Measurements from ENCODE around the gene STK32B.

STK32B gene

GRCh38 chr4:5517372-5517771, 466.1 kb downstream of the STK32B start (continued):
- TF ChIP-seq ZBTB26 (tag by site-specific recombination; optimal IDR thresholded peaks at IDR 0.05) (no peak), ZNF362 (tag by site-specific recombination; IDR thresholded peaks at IDR 0.05) (no peak), ZNF501 (tag by site-specific recombination; IDR thresholded peaks at IDR 0.05) (no peak), ZNF677 (tag by site-specific recombination; IDR thresholded peaks at IDR 0.05) (no peak), ZNF488 (tag by site-specific recombination; IDR thresholded peaks at IDR 0.05) (no peak), ZNF16 (tag by site-specific recombination; IDR thresholded peaks at IDR 0.05; ENCODE audit: low read depth) (no peak)

GRCh38 chr4:5524446-5525299, 473.4 kb downstream of the STK32B start:
- Histone ChIP-seq H3K4me1 (ENCODE audit: control insufficient read depth, insufficient read depth, low read length) (no peaks in the 10 kb centered on the region), H3K36me3 (ENCODE audit: control insufficient read depth in 2 of 2, insufficient read depth in 1 of 2, low read length in 2 of 2) (no peaks in the 10 kb centered on the region), H3K4me3 (ENCODE audit: low read depth, low read length) (no peak overlapping the region), H3K27ac (ENCODE audit: extremely low read depth, low read depth, low read length) (no peak overlapping the region), H3K9me3 (ENCODE audit: control insufficient read depth, insufficient read depth, low read depth, low read length) (no peaks in the 10 kb centered on the region)
- TF ChIP-seq ZNF473 (tag by site-specific recombination; IDR thresholded peaks at IDR 0.05) (no peak), ELK4 (IDR thresholded peaks at IDR 0.05; ENCODE audit: borderline replicate concordance, low read depth, low read length) (peak; percentile 77; the same call in 1 of the 2 replicates)
- CTCF ChIA-PET = interaction anchor here (0.6 kb wide), 1 partner anchor 64 kb away, joined by 5 read pairs; no protein-coding TSS in a partner anchor
- POLR2A ChIA-PET = no interaction called here

GRCh38 chr4:5526080-5526846, 475.0 kb downstream of the STK32B start:
- Histone ChIP-seq H3K4me1 (ENCODE audit: control insufficient read depth, insufficient read depth, low read length) (no peaks in the 10 kb centered on the region), H3K4me3 (ENCODE audit: low read depth, low read length) (no peak overlapping the region), H3K27ac (ENCODE audit: extremely low read depth, low read depth, low read length) (no peak overlapping the region), H3K9me3 (ENCODE audit: control insufficient read depth, insufficient read depth, low read depth, low read length) (no peaks in the 10 kb centered on the region), H3K36me3 (ENCODE audit: control insufficient read depth in 2 of 2, insufficient read depth in 1 of 2, low read length in 2 of 2) (no peaks in the 10 kb centered on the region)
- CTCF ChIA-PET = interaction anchor here (0.6 kb wide), 1 partner anchor 8 kb away, joined by 3 read pairs; no protein-coding TSS in a partner anchor
- POLR2A ChIA-PET = no interaction called here
- TF ChIP-seq ZNF132 (tag by site-specific recombination; IDR thresholded peaks at IDR 0.05; ENCODE audit: borderline replicate concordance) = no peak
- TF ChIP-seq ZNF530 (tag by site-specific recombination; IDR thresholded peaks at IDR 0.05; ENCODE audit: low read depth) = no peak
- TF ChIP-seq ZNF280C (tag by site-specific recombination; IDR thresholded peaks at IDR 0.05) = no peak
- no peak for TF ChIP-seq ZNF18 (tag by site-specific recombination; IDR thresholded peaks at IDR 0.05)
- TF ChIP-seq ZNF266 (tag by site-specific recombination; IDR thresholded peaks at IDR 0.05; ENCODE audit: low read depth) = no peak
- TF ChIP-seq CTCF (tag by site-specific recombination; IDR thresholded peaks at IDR 0.05) = no peak
- TF ChIP-seq REPIN1 (tag by site-specific recombination; IDR thresholded peaks at IDR 0.05; ENCODE audit: low read depth) = no peak
- no peak for TF ChIP-seq ZBTB20 (tag by site-specific recombination; IDR thresholded peaks at IDR 0.05)
- TF ChIP-seq BCL6B (tag by site-specific recombination; IDR thresholded peaks at IDR 0.05) = no peak
- no peak for TF ChIP-seq ZNF175 (tag by site-specific recombination; IDR thresholded peaks at IDR 0.05)

Data from HEK293 (cell line).